ENCODE data around the gene GP5.

The GP5 gene

GRCh38 chr3:194401346-194401745 is 2.3 kb upstream of the GP5 start:
- Histone ChIP-seq H3K9ac (no peak overlapping the region), H3K4me2 (peak overlapping the region; percentile 25; the same call in 1 of the 2 replicates)

GRCh38 chr3:194399874-194400411 is 877 bp upstream of the GP5 start:
- no peaks in the 10 kb centered on the region for H3K9me3 ChIP-seq
- 0 out of 2 replicates have a peak overlapping the region, but pooled peaks have one; percentile 3 for H3K27ac ChIP-seq
- no peaks in the 10 kb centered on the region for H4K20me1 ChIP-seq
- H3K4me1 ChIP-seq = peaks cover 79% of the 10 kb centered on the region
- peaks cover 22% of the 10 kb centered on the region for H3K27me3 ChIP-seq
- no peak overlapping the region for H3K9ac ChIP-seq
- H3K4me2 ChIP-seq = peak overlapping the region; percentile 99
- H3K4me3 ChIP-seq = no peak overlapping the region
- H3K36me3 ChIP-seq = no peaks in the 10 kb centered on the region; the same call in 1 of the 2 replicates
- TF ChIP-seq Cebpa-rat (IDR thresholded peaks at IDR 0.05) = no peak

More at GRCh38 chr3:194401346-194401745, 2.3 kb upstream of the GP5 start:
- no peak for TF ChIP-seq Cebpa-rat (IDR thresholded peaks at IDR 0.05)
- Histone ChIP-seq H3K4me1 (peaks cover 65% of the 10 kb centered on the region), H3K9me3 (no peaks in the 10 kb centered on the region), H3K36me3 (peaks cover 11% of the 10 kb centered on the region; the same call in 1 of the 2 replicates), H3K27ac (no peak overlapping the region), H3K27me3 (peaks cover 22% of the 10 kb centered on the region), H3K4me3 (no peak overlapping the region), H4K20me1 (no peaks in the 10 kb centered on the region)

- peak overlapping the region; percentile 99 for H3K4me2 ChIP-seq
- peak overlapping the region; percentile 78 for H3K9ac ChIP-seq
- no peaks in the 10 kb centered on the region for H3K9me3 ChIP-seq
Observed at GRCh38 chr3:194397757-194398312, 1.2 kb downstream of the GP5 start.

DNA sequence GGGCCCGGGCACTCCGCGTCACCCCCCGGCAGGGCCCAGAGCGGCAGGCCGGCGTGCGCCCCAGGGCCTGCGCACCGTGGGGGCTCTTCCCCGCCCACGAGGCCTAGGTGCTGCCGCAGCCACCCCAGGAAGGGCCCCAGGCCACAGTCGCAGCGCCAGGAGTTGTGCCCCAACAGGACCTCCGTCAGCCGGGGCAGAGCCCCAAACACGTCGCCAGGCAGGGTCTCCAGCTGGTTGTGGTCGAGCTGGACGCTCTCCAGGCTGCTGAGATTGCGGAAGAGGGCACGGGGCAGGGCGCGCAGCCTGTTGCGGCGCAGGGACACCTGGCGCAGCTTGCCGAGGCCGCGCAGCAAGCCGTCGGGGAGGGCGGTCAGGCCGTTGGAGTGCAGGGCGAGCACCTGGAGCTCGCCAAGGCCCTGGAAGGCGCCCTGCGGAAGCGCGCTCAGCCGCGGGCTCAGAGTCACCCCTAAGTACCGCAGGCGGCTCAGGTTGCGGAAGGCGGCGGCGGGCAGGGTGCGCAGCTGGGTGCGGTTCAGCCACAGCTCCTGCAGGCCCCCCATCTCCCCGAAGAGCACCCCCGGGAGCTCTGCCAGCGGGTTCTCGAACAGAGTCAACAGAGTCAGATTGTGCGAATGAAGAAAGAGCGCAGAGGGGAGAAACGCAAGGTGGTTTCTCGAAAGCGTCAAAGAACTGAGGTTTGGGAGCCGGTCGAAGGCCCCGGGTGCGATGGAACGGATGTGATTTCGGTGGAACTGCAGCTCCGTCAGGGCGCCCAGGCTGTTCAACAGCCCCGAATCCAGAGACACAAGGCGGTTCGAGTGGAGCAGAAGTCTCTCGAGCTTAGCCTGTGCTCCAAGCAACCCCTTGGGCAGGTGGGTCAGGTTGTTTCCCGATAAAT is 2.0 kb downstream of the GP5 start:
- Histone ChIP-seq H3K4me2 (peak overlapping the region; percentile 99), H3K9ac (peak overlapping the region; percentile 78), H3K4me3 (peak overlapping the region; percentile 65)

More at GRCh38 chr3:194397757-194398312, 1.2 kb downstream of the GP5 start:
- H3K27ac ChIP-seq = peak overlapping the region; percentile 92
- H3K36me3 ChIP-seq = no peaks in the 10 kb centered on the region
- no peak for TF ChIP-seq Cebpa-rat (IDR thresholded peaks at IDR 0.05)
- H3K4me3 ChIP-seq = peak overlapping the region; percentile 65
- H3K27me3 ChIP-seq = peaks cover 22% of the 10 kb centered on the region
- peaks cover 79% of the 10 kb centered on the region for H3K4me1 ChIP-seq
- no peaks in the 10 kb centered on the region for H4K20me1 ChIP-seq

GRCh38 chr3:194396539-194396858 is 2.6 kb downstream of the GP5 start:
- no peak for TF ChIP-seq Cebpa-rat (IDR thresholded peaks at IDR 0.05)
- H3K36me3 ChIP-seq = no peaks in the 10 kb centered on the region
- H3K4me3 ChIP-seq = peak overlapping the region; percentile 65
- H3K9me3 ChIP-seq = peaks cover 12% of the 10 kb centered on the region
- H4K20me1 ChIP-seq = no peaks in the 10 kb centered on the region
- H3K4me1 ChIP-seq = peaks cover 68% of the 10 kb centered on the region
- peak overlapping the region; percentile 78 for H3K9ac ChIP-seq
- peak overlapping the region; percentile 92 for H3K27ac ChIP-seq
- peaks cover 22% of the 10 kb centered on the region for H3K27me3 ChIP-seq
- H3K4me2 ChIP-seq = peak overlapping the region; percentile 99

More for the DNA sequence above, 2.0 kb downstream of the GP5 start:
- TF ChIP-seq Cebpa-rat (IDR thresholded peaks at IDR 0.05) = peak; percentile 42; the same call in 1 of the 2 replicates
- peaks cover 6% of the 10 kb centered on the region for H3K9me3 ChIP-seq
- H3K36me3 ChIP-seq = no peaks in the 10 kb centered on the region
- peaks cover 74% of the 10 kb centered on the region for H3K4me1 ChIP-seq
- H3K27ac ChIP-seq = peak overlapping the region; percentile 92
- H4K20me1 ChIP-seq = no peaks in the 10 kb centered on the region
- peaks cover 22% of the 10 kb centered on the region for H3K27me3 ChIP-seq

GRCh38 chr3:194395778-194396538 is 3.1 kb downstream of the GP5 start:
- Histone ChIP-seq H3K4me2 (peak overlapping the region; percentile 99), H3K4me1 (peaks cover 63% of the 10 kb centered on the region), H3K27me3 (peaks cover 22% of the 10 kb centered on the region), H4K20me1 (no peaks in the 10 kb centered on the region), H3K27ac (peak overlapping the region; percentile 92), H3K4me3 (peak overlapping the region; percentile 65), H3K9ac (peak overlapping the region; percentile 78), H3K9me3 (peaks cover 18% of the 10 kb centered on the region), H3K36me3 (no peaks in the 10 kb centered on the region)
- TF ChIP-seq Cebpa-rat (IDR thresholded peaks at IDR 0.05) = no peak

GRCh38 chr3:194395212-194395611 is 3.9 kb downstream of the GP5 start:
- peak overlapping the region; percentile 92; the same call in 1 of the 2 replicates for H3K27ac ChIP-seq
- H4K20me1 ChIP-seq = no peaks in the 10 kb centered on the region
- peak overlapping the region; percentile 65; the same call in 1 of the 2 replicates for H3K4me3 ChIP-seq
- no peaks in the 10 kb centered on the region for H3K36me3 ChIP-seq
- no peak for TF ChIP-seq Cebpa-rat (IDR thresholded peaks at IDR 0.05)
- H3K9ac ChIP-seq = peak overlapping the region; percentile 78; the same call in 1 of the 2 replicates
- peaks cover 22% of the 10 kb centered on the region for H3K27me3 ChIP-seq
- peaks cover 61% of the 10 kb centered on the region for H3K4me1 ChIP-seq
- peaks cover 24% of the 10 kb centered on the region for H3K9me3 ChIP-seq
- peak overlapping the region; percentile 99 for H3K4me2 ChIP-seq

DNA sequence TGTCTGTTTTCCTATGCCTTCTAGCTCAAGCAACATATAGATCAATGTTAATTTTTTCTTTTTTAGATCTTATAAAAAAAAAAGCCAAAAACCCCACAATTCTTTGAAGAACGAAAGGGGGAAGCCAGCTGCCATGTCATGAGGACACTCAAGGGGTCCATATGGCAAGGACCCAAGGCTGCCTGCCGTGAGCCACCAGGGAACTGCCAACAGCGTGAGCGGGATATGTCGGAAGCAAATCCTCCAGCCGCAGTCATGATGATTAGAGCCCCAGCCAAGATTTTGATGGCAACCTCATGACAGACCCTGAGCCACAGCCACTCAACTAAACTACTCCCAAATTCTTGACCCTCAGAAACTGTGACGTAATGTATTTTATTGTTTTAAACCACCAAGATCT is 6.5 kb downstream of the GP5 start:
- no peaks in the 10 kb centered on the region for H3K36me3 ChIP-seq
- H3K27ac ChIP-seq = no peak overlapping the region
- no peak overlapping the region for H3K9ac ChIP-seq
- H3K4me2 ChIP-seq = no peak overlapping the region
- H3K4me3 ChIP-seq = no peak overlapping the region
- H4K20me1 ChIP-seq = no peaks in the 10 kb centered on the region
- peaks cover 34% of the 10 kb centered on the region for H3K4me1 ChIP-seq
- H3K27me3 ChIP-seq = peaks cover 5% of the 10 kb centered on the region
- H3K9me3 ChIP-seq = peaks cover 50% of the 10 kb centered on the region
- TF ChIP-seq Cebpa-rat (IDR thresholded peaks at IDR 0.05) = no peak

DNA sequence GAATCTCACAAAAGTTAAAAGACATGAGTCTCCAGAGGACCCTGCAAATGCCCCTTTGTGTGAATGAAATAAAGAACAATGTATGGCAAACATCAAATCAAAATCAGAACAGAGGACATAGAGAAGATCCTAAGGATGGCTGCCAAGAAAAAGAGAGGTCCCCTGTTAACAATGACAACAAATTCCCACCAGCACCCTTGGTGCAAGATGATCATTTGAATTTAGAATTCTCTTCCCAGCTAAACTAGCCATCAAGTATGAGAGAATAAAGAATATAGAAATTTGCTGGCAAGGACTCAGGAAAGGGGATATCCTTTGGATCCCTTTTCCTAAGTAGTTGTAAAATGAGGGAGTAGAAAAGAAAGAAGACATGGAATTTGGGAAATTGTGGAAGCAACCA is 8.2 kb downstream of the GP5 start:
- Histone ChIP-seq H3K9me3 (peaks cover 63% of the 10 kb centered on the region), H4K20me1 (no peaks in the 10 kb centered on the region), H3K4me1 (peaks cover 17% of the 10 kb centered on the region), H3K4me3 (no peak overlapping the region), H3K9ac (no peak overlapping the region), H3K36me3 (no peaks in the 10 kb centered on the region), H3K27me3 (no peaks in the 10 kb centered on the region), H3K4me2 (no peak overlapping the region), H3K27ac (no peak overlapping the region)
- no peak for TF ChIP-seq Cebpa-rat (IDR thresholded peaks at IDR 0.05)
